Stimulated activated CD8-positive, alpha-beta memory T cell treated with anti-CD3 and anti-CD28 coated beads, Interleukin-2, amount 100 ng/mL, for 48 hours (primary cell): ENCODE measurements around the gene ABHD16B.
"Not testable (repeated sequence)": the region's sequence is repeated elsewhere in the genome, so short reads cannot be mapped to it uniquely, and the experiment has no call there.

Experiments
- DNase-seq, 2 donors: peaks; one replicate each; pipeline ENCODE4 v3.0.0-alpha.2; 2020; ENCODE audit warnings: low read depth in 2 of 2

ABHD16B gene

GRCh38 chr20:63854766-63855362 is 6.4 kb upstream of the ABHD16B start:
- DNase-seq: no peak

GRCh38 chr20:63855363-63856097 is 5.8 kb upstream of the ABHD16B start:
- no peak for DNase-seq

- DNase-seq: no peak
Observed at GRCh38 chr20:63856098-63856511, 5.2 kb upstream of the ABHD16B start.

GRCh38 chr20:63857764-63858392 is 3.4 kb upstream of the ABHD16B start:
- no peak for DNase-seq

GRCh38 chr20:63858393-63859165 is 2.7 kb upstream of the ABHD16B start:
- no peak for DNase-seq

- DNase-seq: no peak
Observed at GRCh38 chr20:63859166-63859699, 2.1 kb upstream of the ABHD16B start.

- DNase-seq: no peak
Observed at GRCh38 chr20:63860325-63861051, 810 bp upstream of the ABHD16B start.

- no peak for DNase-seq
Observed at GRCh38 chr20:63861981-63862901, 943 bp downstream of the ABHD16B start.

- no peak for DNase-seq
Observed at GRCh38 chr20:63863021-63863797, 1.9 kb downstream of the ABHD16B start.

GRCh38 chr20:63863798-63864544 is 2.7 kb downstream of the ABHD16B start:
- DNase-seq: peak; percentile 70 to 72

GRCh38 chr20:63864545-63864977 is 3.3 kb downstream of the ABHD16B start:
- DNase-seq: no peak

- peak; percentile 95 to 98 for DNase-seq
Observed at GRCh38 chr20:63864978-63865640, 3.8 kb downstream of the ABHD16B start, which contains the start of gene TPD52L2. TSS of gene TPD52L2 (plus strand) at chr20:63865270. CDS start at chr20:63865366, 96 bp downstream.

- not testable (repeated sequence) for DNase-seq
Observed at GRCh38 chr20:63867042-63867441, 5.7 kb downstream of the ABHD16B start.

GRCh38 chr20:63868264-63868663 is 7.0 kb downstream of the ABHD16B start:
- DNase-seq: no peak

- DNase-seq: peak in 1 of 2 donors; percentile 32
Observed at GRCh38 chr20:63873477-63873971, 12.2 kb downstream of the ABHD16B start.

GRCh38 chr20:63874241-63874640 is 12.9 kb downstream of the ABHD16B start:
- not testable (repeated sequence) for DNase-seq

- no peak for DNase-seq
Observed at GRCh38 chr20:63876489-63877036, 15.3 kb downstream of the ABHD16B start.
